ENCODE data around the gene MICAL1. TPM values are rescaled to one million over a fixed set of nuclear protein-coding genes. Genes with fewer than 3 reads are reported as not detected.

Gene MICAL1, protein sequence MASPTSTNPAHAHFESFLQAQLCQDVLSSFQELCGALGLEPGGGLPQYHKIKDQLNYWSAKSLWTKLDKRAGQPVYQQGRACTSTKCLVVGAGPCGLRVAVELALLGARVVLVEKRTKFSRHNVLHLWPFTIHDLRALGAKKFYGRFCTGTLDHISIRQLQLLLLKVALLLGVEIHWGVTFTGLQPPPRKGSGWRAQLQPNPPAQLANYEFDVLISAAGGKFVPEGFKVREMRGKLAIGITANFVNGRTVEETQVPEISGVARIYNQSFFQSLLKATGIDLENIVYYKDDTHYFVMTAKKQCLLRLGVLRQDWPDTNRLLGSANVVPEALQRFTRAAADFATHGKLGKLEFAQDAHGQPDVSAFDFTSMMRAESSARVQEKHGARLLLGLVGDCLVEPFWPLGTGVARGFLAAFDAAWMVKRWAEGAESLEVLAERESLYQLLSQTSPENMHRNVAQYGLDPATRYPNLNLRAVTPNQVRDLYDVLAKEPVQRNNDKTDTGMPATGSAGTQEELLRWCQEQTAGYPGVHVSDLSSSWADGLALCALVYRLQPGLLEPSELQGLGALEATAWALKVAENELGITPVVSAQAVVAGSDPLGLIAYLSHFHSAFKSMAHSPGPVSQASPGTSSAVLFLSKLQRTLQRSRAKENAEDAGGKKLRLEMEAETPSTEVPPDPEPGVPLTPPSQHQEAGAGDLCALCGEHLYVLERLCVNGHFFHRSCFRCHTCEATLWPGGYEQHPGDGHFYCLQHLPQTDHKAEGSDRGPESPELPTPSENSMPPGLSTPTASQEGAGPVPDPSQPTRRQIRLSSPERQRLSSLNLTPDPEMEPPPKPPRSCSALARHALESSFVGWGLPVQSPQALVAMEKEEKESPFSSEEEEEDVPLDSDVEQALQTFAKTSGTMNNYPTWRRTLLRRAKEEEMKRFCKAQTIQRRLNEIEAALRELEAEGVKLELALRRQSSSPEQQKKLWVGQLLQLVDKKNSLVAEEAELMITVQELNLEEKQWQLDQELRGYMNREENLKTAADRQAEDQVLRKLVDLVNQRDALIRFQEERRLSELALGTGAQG
- polyA plus RNA-seq (2013, experiment 1 of 2; ENCODE audit: insufficient read length), result 106 TPM
- polyA plus RNA-seq (2013, experiment 2 of 2; ENCODE audit: insufficient read length), result 170 TPM

DNA sequence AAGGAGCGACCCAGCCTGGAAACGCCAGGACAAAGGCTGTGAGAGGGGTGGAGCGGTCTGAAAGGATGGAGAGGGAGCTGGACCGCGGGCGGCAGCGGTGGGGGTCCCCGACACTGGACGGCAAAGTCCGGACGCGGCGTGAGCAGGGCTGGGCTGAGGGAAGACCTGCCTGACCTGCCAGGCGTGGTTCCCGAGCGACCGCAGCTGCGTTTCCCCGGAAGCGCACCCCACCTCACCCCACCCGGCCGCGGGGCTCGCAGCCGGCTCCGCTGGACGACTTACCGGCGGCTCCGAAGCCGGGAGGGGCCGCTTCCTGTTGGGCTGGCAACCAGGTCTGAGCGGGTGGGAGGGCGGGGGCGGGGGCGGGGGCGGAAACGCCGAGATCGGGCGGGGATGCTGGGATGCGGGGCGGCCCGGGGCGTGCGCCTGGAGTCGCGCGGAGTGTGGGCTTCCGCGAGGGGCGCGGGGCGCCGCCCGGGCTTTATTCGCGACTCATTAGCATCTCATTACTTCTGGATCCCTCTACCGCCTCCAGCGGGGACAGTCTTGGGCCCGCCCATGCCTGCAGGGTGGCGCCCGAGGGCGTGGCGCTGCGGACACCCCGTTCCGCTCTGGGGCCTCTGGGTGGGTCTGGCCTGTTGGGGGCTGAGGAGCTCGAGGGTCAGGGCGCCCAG is at the start of gene MICAL1:
MICAL1 (minus strand) TSS at position 336 of the 674 bp plus-strand sequence. CDS start 1,576 bp downstream, outside the sequence.
- peak; percentile 77 for DNase-seq

DNA sequence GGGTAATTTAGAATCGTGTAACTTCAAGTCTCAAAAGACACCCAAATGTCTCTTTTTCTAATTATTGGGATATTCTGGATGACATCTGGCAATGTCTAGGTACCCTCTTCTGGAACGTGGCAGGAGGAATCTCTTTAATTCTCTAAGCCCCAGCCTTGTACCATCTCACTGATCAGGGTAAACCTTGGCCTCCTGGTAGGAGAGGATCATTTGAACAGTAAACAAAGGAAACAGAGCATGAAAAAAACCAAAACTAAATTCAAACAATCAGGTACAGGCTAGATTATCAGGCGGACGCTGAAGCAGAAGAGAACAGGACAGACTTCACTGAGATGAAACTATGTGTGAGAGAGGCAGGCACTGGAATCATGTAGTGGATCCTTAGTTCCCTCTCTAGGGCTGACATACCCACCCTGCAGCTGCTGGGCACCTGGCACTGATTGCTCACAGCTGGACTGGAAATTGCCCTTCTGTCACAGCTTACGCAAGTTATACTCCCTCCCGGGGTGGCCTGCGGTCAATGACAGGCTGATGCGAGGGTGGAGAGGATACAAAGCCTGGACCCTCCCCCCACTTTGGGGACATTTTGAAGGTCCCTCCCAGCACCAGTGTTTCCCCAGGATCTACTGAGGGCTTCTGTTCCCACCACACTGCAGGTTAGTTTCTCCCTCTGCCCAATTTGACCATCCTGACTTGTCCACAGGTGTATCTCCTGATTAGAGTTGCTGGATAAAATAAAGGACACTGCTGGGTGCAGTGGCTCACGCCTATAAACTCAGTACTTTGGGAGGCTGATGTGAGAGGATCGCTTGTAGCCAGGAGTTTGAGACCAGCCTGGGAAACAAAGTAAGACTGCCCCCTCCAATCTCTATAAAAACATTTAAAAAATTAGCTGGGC is 48.0 kb upstream of the MICAL1 start:
- DNase-seq, result no peak

DNA sequence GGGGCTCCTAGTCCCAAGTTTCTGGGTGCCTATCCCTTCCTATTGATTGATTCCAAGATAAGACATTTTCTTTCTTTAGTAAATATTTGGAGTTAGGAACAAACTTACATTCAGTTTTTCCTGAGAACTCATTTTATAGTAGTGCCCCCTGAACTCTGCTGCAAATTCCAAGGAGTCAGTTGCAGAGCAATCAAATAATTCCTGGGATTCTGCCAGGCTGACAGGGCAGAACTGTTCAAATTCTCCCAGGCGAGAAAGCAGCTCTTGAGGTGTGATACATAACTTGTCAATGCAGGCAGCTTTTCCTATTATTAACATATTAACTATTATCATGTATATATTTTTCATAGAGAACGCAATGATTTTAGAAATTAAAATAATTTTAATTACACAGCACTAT is 43.4 kb upstream of the MICAL1 start:
- DNase-seq, result no peak

DNA sequence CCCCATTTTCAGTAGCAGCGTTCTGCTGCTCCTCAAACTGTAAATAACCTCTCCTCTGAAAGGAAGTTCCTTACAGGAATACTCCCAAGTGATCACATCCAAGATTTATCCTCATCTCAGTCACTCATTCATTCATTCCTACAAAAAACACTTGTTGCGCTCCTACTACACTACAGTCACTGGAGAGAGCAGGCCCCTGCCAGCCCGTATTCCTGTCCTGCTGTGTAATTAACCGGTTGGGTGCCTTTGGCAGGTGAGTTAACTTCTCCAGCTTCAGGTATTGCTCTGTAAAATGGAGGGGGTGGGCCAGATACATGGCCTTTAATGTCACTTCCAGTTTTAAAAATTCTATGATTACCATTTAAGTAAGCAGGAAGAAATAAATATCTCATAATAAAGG is 42.5 kb upstream of the MICAL1 start:
- no peak for DNase-seq

DNA sequence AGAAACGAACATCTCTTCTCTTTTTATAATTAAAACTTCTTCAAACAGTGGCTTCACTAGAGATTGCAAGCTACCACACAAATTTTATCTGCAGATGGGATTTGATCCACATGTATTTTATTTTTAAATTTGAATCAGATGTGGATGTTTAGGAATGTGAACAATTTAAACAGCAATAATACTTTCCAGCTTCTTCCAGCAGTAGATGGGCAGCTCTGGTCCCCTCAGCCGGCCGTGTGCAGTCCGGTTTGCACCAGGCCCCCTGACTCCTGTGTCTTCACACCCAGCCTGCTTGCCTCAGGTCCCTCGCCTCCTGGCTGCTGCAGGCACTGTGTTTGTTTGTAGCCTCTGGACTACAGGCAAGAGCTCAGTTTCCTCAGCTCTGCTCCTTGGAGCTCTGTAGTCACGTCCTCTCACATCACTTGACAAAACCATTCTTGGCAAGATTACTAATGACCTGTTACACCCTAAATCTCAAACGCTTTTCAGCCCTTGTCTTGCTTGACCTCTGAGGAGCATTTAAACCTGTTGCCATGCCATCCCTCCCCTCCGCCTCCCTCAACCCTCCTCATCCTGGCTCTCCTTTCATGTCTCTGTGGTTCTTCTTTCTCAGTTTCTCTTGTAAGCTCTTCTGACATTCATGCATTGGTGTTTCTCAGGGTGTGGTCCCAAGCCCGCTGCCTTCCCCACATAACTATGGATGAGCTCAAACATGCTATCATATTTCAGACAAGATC is 40.6 kb upstream of the MICAL1 start:
- DNase-seq, result no peak

DNA sequence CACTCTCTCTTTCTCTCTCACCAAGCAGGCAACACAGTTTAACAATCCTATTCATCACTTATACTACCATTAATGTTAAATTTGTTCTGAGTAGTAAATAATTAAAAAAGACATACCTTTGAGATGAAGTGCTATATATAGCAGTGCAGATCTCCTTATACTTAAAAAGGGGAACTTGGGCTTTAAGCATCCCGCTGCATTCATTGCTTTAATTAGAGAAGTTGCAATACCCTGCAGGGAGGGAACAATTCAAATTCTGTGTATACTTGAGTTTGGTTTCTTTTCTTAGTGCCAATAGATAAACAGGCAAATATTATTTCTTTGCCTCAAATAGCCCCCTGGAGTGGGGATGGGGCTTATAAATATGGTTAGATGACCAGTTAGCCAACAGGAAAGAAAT is 38.3 kb upstream of the MICAL1 start:
- DNase-seq, result no peak

DNA sequence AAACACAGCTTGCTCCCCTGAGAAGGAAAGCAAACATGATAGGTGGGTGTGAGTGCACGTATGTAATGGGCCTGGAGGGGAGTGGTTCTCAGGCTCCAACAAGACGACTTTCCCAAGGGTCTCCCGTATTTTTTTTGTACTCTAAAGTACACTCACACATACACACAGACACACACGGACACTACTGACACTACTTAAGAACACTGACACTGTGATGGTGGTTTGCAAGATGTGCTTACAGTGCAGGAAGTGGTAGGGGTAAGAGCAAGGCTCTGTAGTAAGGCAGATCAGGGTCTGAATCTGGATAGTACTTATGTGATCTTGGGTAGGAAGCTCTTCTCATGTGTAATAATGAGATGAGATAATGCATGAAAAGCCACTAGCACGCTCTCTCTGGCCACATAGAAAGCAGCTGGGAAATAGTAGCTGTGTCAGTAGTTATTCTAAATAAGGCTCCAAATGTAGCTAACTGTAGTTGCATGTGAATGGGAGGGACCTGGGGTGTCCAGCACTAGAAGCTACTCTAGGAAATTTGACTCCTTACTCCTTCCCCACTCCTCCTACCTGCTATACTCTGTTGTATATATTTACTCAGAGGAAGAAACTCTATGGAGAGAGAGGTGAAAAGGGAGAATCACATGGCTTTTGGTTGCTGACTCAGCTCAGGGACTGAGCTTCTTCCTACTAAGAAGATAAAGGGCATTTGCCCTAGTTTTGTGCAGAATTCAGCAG is 35.8 kb upstream of the MICAL1 start:
- no peak for DNase-seq

DNA sequence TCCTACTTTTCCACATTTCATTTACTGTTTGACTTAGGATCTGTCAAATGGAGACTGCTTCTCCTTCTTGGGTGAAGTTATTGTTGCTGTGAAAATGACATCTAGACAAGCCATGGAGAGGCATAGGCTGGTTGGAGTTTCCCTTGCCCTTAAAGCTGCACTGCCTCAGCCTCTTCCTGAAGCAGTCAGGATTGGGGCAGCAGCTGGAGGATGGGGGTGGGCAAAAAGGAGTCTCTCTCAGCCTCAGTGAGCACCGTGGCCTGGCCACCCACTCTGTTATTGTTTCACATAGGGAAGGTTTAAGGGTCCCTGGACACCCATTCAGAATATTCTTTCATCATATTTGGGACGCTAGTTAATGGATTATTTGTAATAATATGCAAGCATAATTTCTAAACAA is 35.1 kb upstream of the MICAL1 start:
- no peak for DNase-seq

DNA sequence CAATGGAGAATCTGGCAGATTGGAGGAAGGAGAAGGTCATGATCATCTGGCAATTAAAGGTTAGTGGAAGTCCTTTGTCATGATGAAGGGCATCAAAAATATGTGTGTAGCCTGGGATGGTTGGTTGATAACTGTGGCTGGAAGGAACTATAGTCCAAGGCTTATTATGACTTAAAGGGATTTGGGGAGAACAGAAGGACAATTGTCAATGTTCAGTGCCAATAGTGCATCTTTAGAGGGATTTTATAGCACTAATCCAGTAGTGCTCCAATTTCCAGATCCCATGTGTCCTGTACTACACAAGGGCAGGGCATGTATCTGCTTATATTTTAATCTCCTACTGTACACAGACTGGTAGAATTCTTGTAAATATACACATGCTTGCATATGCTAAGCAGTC is 32.4 kb upstream of the MICAL1 start:
- no peak for DNase-seq

DNA sequence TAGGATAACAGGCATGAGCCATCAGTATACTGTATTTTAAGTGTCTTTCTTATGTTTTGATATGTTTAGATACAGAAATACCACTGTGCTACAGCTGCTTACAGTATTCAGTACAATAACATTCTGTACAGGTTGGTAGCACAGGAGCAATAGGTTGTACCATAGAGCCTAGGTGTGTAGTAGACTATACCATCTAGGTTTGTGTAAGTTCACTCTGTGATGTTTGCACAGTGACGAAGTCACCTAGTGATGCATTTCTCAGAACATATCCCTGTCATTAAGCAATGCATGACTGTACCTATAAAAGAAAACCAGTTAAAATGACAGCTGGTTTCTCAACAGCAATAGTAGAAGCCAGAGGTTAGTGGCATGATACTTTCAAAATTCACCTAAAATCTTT is 30.5 kb upstream of the MICAL1 start:
- DNase-seq, result no peak

DNA sequence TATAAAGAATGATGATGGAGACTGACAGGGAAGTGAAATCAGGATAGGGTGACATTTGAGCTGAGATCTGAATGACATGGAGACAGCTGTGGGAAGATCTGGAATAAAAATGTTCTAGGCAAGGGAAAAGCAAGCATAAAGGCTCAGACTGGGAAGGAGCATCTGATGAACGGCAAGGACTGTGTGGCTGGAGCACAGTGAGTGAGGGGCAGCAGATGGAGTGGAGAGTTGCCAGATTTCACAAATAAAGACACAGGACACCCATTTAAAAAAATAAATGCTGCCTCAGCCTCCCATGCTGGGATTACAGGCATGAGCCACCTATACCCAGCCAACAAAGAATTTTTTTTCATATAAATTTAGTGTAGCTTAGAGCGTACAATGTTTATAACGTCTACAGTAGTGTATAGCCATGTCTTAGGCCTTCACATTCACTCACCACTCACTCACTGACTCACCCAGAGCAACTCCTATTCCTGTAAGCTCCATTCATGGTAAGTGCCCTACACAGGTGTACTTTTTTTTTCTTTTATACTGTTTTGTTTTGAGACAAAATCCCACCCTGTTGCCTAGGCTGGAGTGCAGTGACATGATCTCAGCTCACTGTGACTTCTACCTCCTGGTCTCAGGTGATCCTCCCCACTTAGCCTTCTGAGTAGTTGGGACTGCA is 29.8 kb upstream of the MICAL1 start:
- no peak for DNase-seq

DNA sequence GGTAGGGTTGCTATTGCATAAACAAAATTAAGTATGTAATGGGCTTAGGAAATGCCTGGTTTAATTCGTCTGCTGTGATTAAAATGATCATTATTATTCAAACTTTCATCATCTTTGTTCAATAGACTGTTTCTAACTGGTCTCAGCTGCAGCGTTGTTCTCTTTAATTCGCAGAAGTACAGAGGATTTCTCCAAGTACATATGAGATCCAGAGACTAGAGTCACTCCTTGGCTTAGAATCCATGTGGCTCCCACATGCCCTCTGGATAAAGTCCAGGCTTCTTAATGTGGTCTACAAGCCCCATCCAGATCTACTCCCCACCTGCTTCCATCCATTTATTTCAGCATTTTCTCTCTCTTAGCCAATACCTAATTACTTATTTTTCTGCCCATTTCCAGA is 28.6 kb upstream of the MICAL1 start:
- DNase-seq, result no peak

DNA sequence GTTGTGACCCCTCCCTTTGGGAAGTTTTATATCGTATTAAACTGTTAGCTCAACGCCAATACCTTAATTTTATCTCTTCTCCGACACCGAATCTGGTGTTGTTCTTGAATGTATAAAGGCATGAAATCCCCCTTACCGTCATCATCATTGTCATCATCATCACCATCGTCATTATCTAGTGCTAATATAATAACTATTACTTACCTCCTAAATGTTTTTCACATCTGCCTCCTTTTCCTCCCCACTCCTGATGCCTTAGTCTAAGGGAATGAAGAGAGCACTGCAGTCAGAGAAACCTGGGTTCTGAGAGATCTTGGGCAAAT is 28.1 kb upstream of the MICAL1 start:
- DNase-seq, result peak; percentile 9

DNA sequence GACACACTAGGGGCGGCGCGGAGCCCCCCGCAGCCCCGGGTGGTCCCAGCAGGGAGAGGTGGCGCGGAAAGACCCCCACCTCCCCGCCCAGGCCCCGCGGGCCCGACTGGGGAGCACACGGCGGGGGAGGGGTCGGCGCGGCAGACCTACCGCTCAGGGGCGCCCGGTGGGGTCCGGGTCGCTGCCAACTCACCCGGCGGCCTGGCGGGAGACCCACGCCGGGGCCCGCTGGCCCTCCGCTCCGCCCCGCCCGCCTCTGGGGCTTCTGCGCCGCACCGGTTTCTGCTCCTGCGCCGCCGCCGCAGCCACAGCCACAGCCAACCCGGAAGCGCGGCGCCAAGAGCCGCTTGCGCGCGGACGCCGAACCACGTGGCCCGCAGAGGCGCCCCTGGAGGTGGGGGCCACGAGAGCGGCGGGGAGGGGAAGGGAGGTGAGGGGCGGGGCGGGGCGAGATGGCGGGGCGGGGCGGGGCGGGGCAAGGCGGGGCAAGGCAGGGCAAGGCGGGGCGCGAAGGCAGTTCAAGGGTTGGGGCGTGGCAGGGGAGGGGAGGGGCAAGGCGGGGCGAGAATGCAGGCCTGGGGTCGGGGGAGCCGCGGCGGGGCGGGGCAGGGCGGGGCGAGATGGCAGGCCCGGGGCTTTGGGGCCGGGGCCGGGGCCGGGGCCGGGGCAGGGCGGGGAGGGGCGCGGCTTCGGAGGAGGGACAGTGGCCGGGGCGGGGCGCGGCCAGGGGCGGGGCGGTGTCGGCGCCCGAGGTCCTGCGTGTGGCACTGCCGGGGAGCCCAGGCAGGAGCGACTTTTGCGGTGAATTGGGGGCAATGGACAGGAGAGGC is 27.5 kb upstream of the MICAL1 start, which contains the start of gene ZBTB24:
ZBTB24 (minus strand) TSS at position 315 of the 830 bp plus-strand sequence. CDS start 1,193 bp downstream, outside the sequence.
- peak; percentile 90 for DNase-seq

DNA sequence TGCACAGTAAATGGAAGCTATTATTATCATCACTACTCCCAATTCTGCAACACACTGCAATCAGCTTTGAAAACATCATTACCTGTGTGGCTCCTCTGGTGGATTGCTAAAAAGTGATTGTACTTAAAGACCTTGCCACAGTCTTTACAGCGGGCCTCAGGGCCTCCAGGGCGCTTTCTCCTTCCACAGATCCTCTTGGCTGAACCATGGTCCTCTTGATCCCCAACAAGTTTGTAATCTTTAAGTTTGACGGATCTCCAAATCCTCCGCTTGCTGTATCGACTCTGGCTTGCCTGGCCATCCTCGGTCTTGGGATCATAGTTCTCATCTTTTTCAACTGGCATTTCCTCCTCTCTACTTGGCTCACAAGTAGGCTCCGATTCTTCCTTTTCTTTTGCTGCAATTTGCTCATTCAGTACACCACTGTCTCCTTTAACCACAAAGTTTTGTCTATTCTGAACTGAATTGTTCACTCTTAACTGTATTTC is 25.5 kb upstream of the MICAL1 start:
- no peak for DNase-seq

DNA sequence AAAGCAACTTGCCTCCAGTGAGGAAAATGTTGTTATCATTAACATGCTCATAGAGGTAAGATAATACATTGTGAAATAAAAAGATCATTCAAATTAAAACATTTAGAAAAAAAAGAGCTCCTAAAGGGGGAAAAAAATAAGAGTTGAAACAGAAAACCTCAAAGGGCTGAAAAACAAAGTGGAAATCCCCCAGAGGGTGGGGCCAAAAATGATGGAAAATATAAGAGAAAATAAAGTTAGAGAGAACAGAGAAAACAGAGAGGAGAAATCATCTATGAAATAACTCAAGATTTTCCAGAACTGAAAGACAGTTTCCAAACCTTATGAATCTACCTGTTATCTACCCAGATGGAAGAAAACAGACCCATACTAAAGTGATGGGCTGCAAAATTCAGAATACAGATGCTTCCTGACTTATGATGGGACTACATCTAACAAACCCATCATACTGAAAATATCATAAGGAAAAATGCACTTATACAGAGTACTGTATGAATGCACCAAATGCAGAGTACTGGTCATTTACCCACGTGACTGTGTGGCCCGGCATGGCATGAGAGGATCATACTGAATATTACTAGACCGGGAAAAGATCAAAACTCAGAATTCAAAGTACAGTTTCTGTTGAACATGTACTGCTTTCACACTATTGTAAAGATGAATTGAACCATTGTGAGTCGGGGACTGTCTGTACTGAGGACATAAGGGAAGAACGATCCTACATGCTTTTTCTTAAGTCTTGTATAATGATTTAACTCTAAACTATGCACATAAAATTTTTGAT is 23.5 kb upstream of the MICAL1 start:
- no peak for DNase-seq

DNA sequence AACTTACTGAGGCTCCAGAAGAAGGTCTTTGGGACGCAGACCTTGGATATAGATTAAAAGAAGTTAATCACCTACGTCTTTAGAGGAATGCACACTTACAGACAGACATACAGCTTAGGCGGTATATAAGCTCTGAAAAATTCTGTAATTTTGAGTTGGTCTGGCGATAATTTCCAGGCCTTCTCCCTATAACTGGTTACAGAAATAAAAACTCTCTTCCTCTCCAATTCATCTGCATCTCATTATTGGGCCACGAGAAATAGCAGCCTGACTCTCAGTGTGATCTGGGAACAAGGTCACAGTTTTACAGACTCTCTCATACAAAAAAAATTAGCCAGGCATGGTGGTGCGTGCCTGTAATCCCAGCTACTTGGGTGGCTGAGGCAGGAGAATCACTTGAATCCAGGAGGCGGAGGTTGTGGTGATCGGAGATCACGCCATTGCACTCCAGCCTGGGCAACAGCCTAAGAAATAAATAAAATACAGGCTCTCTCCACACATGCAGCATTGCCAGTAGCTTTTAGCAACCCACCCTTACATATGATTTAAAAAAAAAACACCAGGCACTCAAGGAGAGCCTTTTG is 22.7 kb upstream of the MICAL1 start:
- DNase-seq, result peak; percentile 15

All from fibroblast of skin of back (primary cell).